ENCODE measurements around the gene MICAL2. TPM values are rescaled to one million over a fixed set of nuclear protein-coding genes. Genes with fewer than 3 reads are reported as not detected.

The MICAL2 gene
- polyA plus RNA-seq, 2 donors: 4.5 to 6.2 TPM

GRCh38 chr11:12105471-12105870 is 4.9 kb upstream of the MICAL2 start:
- Histone ChIP-seq H3K36me3 (ENCODE audit: control insufficient read depth in 2 of 2, insufficient read depth in 2 of 2, low read length in 1 of 2) (no peaks in the 10 kb centered on the region), H3K4me1 (ENCODE audit: control insufficient read depth in 2 of 2, insufficient read depth in 2 of 2, low read length in 1 of 2) (peaks cover 0 to 7% of the 10 kb centered on the region in 2 donors), H3K27me3 (ENCODE audit: control insufficient read depth in 1 of 2, insufficient read depth in 2 of 2, low read length in 2 of 2) (no peaks in the 10 kb centered on the region), H3K9me3 (ENCODE audit: control insufficient read depth in 2 of 2, insufficient read depth in 1 of 2, low read depth in 1 of 2, low read length in 1 of 2) (no peaks in the 10 kb centered on the region), H3K4me3 (ENCODE audit: low read depth in 1 of 2, low read length in 2 of 2) (no peak overlapping the region), H3K27ac (ENCODE audit: low read depth in 2 of 2, low read length in 1 of 2) (no peak overlapping the region)
- 68 to 91% methylated on average over 2 of the region's 2 CpGs for WGBS, 2 donors

GRCh38 chr11:12106101-12106500 is 4.3 kb upstream of the MICAL2 start:
- WGBS, 2 donors: 79 to 84% methylated on average over 5 of the region's 5 CpGs

GRCh38 chr11:12106501-12106900 is 3.9 kb upstream of the MICAL2 start:
- Histone ChIP-seq H3K27me3 (ENCODE audit: control insufficient read depth in 1 of 2, insufficient read depth in 2 of 2, low read length in 2 of 2) (no peaks in the 10 kb centered on the region), H3K27ac (ENCODE audit: low read depth in 2 of 2, low read length in 1 of 2) (no peak overlapping the region), H3K4me3 (ENCODE audit: low read depth in 1 of 2, low read length in 2 of 2) (no peak overlapping the region), H3K4me1 (ENCODE audit: control insufficient read depth in 2 of 2, insufficient read depth in 2 of 2, low read length in 1 of 2) (peaks cover 3 to 10% of the 10 kb centered on the region in 2 donors), H3K36me3 (ENCODE audit: control insufficient read depth in 2 of 2, insufficient read depth in 2 of 2, low read length in 1 of 2) (no peaks in the 10 kb centered on the region), H3K9me3 (ENCODE audit: control insufficient read depth in 2 of 2, insufficient read depth in 1 of 2, low read depth in 1 of 2, low read length in 1 of 2) (no peaks in the 10 kb centered on the region)
- WGBS, 2 donors: 66 to 81% methylated on average over 5 of the region's 5 CpGs

More at GRCh38 chr11:12106101-12106500, 4.3 kb upstream of the MICAL2 start:
- H3K4me3 ChIP-seq (ENCODE audit: low read depth in 1 of 2, low read length in 2 of 2): no peak overlapping the region
- H3K4me1 ChIP-seq (ENCODE audit: control insufficient read depth in 2 of 2, insufficient read depth in 2 of 2, low read length in 1 of 2): peaks cover under 1 to 8% of the 10 kb centered on the region in 2 donors
- no peaks in the 10 kb centered on the region for H3K27me3 ChIP-seq (ENCODE audit: control insufficient read depth in 1 of 2, insufficient read depth in 2 of 2, low read length in 2 of 2)
- no peak overlapping the region for H3K27ac ChIP-seq (ENCODE audit: low read depth in 2 of 2, low read length in 1 of 2)
- H3K9me3 ChIP-seq (ENCODE audit: control insufficient read depth in 2 of 2, insufficient read depth in 1 of 2, low read depth in 1 of 2, low read length in 1 of 2): no peaks in the 10 kb centered on the region
- no peaks in the 10 kb centered on the region for H3K36me3 ChIP-seq (ENCODE audit: control insufficient read depth in 2 of 2, insufficient read depth in 2 of 2, low read length in 1 of 2)

- Histone ChIP-seq H3K9me3 (ENCODE audit: control insufficient read depth in 2 of 2, insufficient read depth in 1 of 2, low read depth in 1 of 2, low read length in 1 of 2) (no peaks in the 10 kb centered on the region), H3K36me3 (ENCODE audit: control insufficient read depth in 2 of 2, insufficient read depth in 2 of 2, low read length in 1 of 2) (no peaks in the 10 kb centered on the region), H3K4me3 (ENCODE audit: low read depth in 1 of 2, low read length in 2 of 2) (no peak overlapping the region), H3K27me3 (ENCODE audit: control insufficient read depth in 1 of 2, insufficient read depth in 2 of 2, low read length in 2 of 2) (no peaks in the 10 kb centered on the region), H3K27ac (ENCODE audit: low read depth in 2 of 2, low read length in 1 of 2) (no peak overlapping the region), H3K4me1 (ENCODE audit: control insufficient read depth in 2 of 2, insufficient read depth in 2 of 2, low read length in 1 of 2) (peaks cover 3 to 10% of the 10 kb centered on the region in 2 donors)
- WGBS, 2 donors: 79 to 85% methylated on average over 2 of the region's 2 CpGs
Observed at GRCh38 chr11:12108875-12109453, 1.4 kb upstream of the MICAL2 start.

- peak overlapping the region; percentile 15 to 83 for H3K27ac ChIP-seq (ENCODE audit: low read depth in 2 of 2, low read length in 1 of 2)
Observed at GRCh38 chr11:12109591-12110196, 696 bp upstream of the MICAL2 start.

GRCh38 chr11:12110714-12111548 is 541 bp downstream of the MICAL2 start:
- H3K27me3 ChIP-seq (ENCODE audit: control insufficient read depth in 1 of 2, insufficient read depth in 2 of 2, low read length in 2 of 2): no peaks in the 10 kb centered on the region
- no peaks in the 10 kb centered on the region for H3K36me3 ChIP-seq (ENCODE audit: control insufficient read depth in 2 of 2, insufficient read depth in 2 of 2, low read length in 1 of 2)
- H3K4me3 ChIP-seq (ENCODE audit: low read depth in 1 of 2, low read length in 2 of 2): peak overlapping the region; percentile 71
- peaks cover 6 to 10% of the 10 kb centered on the region in 2 donors for H3K4me1 ChIP-seq (ENCODE audit: control insufficient read depth in 2 of 2, insufficient read depth in 2 of 2, low read length in 1 of 2)
- 9 to 10% methylated on average over 55 to 67 of the region's 67 CpGs for WGBS, 2 donors
- peak overlapping the region; percentile 65 to 86 for H3K27ac ChIP-seq (ENCODE audit: low read depth in 2 of 2, low read length in 1 of 2)
- no peaks in the 10 kb centered on the region for H3K9me3 ChIP-seq (ENCODE audit: control insufficient read depth in 2 of 2, insufficient read depth in 1 of 2, low read depth in 1 of 2, low read length in 1 of 2)

More at GRCh38 chr11:12109591-12110196, 696 bp upstream of the MICAL2 start:
- no peaks in the 10 kb centered on the region for H3K27me3 ChIP-seq (ENCODE audit: control insufficient read depth in 1 of 2, insufficient read depth in 2 of 2, low read length in 2 of 2)
- H3K36me3 ChIP-seq (ENCODE audit: control insufficient read depth in 2 of 2, insufficient read depth in 2 of 2, low read length in 1 of 2): no peaks in the 10 kb centered on the region
- WGBS, 2 donors: 27 to 37% methylated on average over 7 of the region's 7 CpGs
- H3K9me3 ChIP-seq (ENCODE audit: control insufficient read depth in 2 of 2, insufficient read depth in 1 of 2, low read depth in 1 of 2, low read length in 1 of 2): no peaks in the 10 kb centered on the region
- peak overlapping the region; percentile 71 for H3K4me3 ChIP-seq (ENCODE audit: low read depth in 1 of 2, low read length in 2 of 2)
- peaks cover 6 to 10% of the 10 kb centered on the region in 2 donors for H3K4me1 ChIP-seq (ENCODE audit: control insufficient read depth in 2 of 2, insufficient read depth in 2 of 2, low read length in 1 of 2)

- peaks cover 6 to 10% of the 10 kb centered on the region in 2 donors for H3K4me1 ChIP-seq (ENCODE audit: control insufficient read depth in 2 of 2, insufficient read depth in 2 of 2, low read length in 1 of 2)
- no peaks in the 10 kb centered on the region for H3K27me3 ChIP-seq (ENCODE audit: control insufficient read depth in 1 of 2, insufficient read depth in 2 of 2, low read length in 2 of 2)
- H3K36me3 ChIP-seq (ENCODE audit: control insufficient read depth in 2 of 2, insufficient read depth in 2 of 2, low read length in 1 of 2): no peaks in the 10 kb centered on the region
- H3K27ac ChIP-seq (ENCODE audit: low read depth in 2 of 2, low read length in 1 of 2): peak overlapping the region; percentile 65 to 86
- H3K4me3 ChIP-seq (ENCODE audit: low read depth in 1 of 2, low read length in 2 of 2): peak overlapping the region; percentile 71
- H3K9me3 ChIP-seq (ENCODE audit: control insufficient read depth in 2 of 2, insufficient read depth in 1 of 2, low read depth in 1 of 2, low read length in 1 of 2): no peaks in the 10 kb centered on the region
- 53 to 55% methylated on average over 12 of the region's 12 CpGs for WGBS, 2 donors
Observed at GRCh38 chr11:12111549-12112520, 1.4 kb downstream of the MICAL2 start.

GRCh38 chr11:12112750-12113149 is 2.4 kb downstream of the MICAL2 start:
- 79 to 90% methylated on average over 2 of the region's 2 CpGs for WGBS, 2 donors
- Histone ChIP-seq H3K4me1 (ENCODE audit: control insufficient read depth in 2 of 2, insufficient read depth in 2 of 2, low read length in 1 of 2) (peaks cover 6 to 10% of the 10 kb centered on the region in 2 donors), H3K9me3 (ENCODE audit: control insufficient read depth in 2 of 2, insufficient read depth in 1 of 2, low read depth in 1 of 2, low read length in 1 of 2) (no peaks in the 10 kb centered on the region), H3K27ac (ENCODE audit: low read depth in 2 of 2, low read length in 1 of 2) (no peak overlapping the region), H3K36me3 (ENCODE audit: control insufficient read depth in 2 of 2, insufficient read depth in 2 of 2, low read length in 1 of 2) (no peaks in the 10 kb centered on the region), H3K27me3 (ENCODE audit: control insufficient read depth in 1 of 2, insufficient read depth in 2 of 2, low read length in 2 of 2) (no peaks in the 10 kb centered on the region), H3K4me3 (ENCODE audit: low read depth in 1 of 2, low read length in 2 of 2) (no peak overlapping the region)

- no peak overlapping the region for H3K4me3 ChIP-seq (ENCODE audit: low read depth in 1 of 2, low read length in 2 of 2)
- 83 to 85% methylated on average over 8 of the region's 8 CpGs for WGBS, 2 donors
- no peak overlapping the region for H3K27ac ChIP-seq (ENCODE audit: low read depth in 2 of 2, low read length in 1 of 2)
- H3K36me3 ChIP-seq (ENCODE audit: control insufficient read depth in 2 of 2, insufficient read depth in 2 of 2, low read length in 1 of 2): no peaks in the 10 kb centered on the region
- H3K4me1 ChIP-seq (ENCODE audit: control insufficient read depth in 2 of 2, insufficient read depth in 2 of 2, low read length in 1 of 2): peaks cover 6 to 10% of the 10 kb centered on the region in 2 donors
- H3K27me3 ChIP-seq (ENCODE audit: control insufficient read depth in 1 of 2, insufficient read depth in 2 of 2, low read length in 2 of 2): no peaks in the 10 kb centered on the region
- H3K9me3 ChIP-seq (ENCODE audit: control insufficient read depth in 2 of 2, insufficient read depth in 1 of 2, low read depth in 1 of 2, low read length in 1 of 2): no peaks in the 10 kb centered on the region
Observed at GRCh38 chr11:12113294-12113693, 2.9 kb downstream of the MICAL2 start.
